OCI-LY1 (cell line): ENCODE measurements around the gene FAM117A.

Experiments used
- H2AFZ ChIP-seq: fragments of 200-600 bp; sonication (generic), shearing (Covaris generic); 2 replicates; pipeline ENCODE4 v1.6.0; 2014; ENCODE audit warnings: antibody characterized with exemption, mild to moderate bottlenecking, low read length
- H3F3A ChIP-seq: fragments of 200-600 bp; sonication (generic), shearing (Covaris generic); 2 replicates; pipeline ENCODE4 v1.6.0; 2014; ENCODE audit warnings: mild to moderate bottlenecking, antibody characterized with exemption, low read length, moderate library complexity; ENCODE audit not compliant: insufficient read depth
- H3K27ac ChIP-seq: fragments of 200-600 bp; sonication (generic); 2 replicates; pipeline ENCODE4 v1.5.1; 2014; ENCODE audit warnings: low read length, mixed run types, mild to moderate bottlenecking, low read depth; ENCODE audit not compliant: poor library complexity, severe bottlenecking
- H3K27me3 ChIP-seq: fragments of 200-600 bp; sonication (generic); 2 replicates; pipeline ENCODE4 v1.6.0; 2014; ENCODE audit warnings: antibody characterized with exemption, mild to moderate bottlenecking, low read length, moderate library complexity; ENCODE audit not compliant: insufficient read depth
- H3K36me3 ChIP-seq: fragments of 200-600 bp; sonication (generic); 2 replicates; pipeline ENCODE4 v1.6.1; 2014; ENCODE audit warnings: mild to moderate bottlenecking, antibody characterized with exemption, low read length, moderate library complexity, mixed read lengths; ENCODE audit not compliant: insufficient read depth
- H3K4me1 ChIP-seq: fragments of 200-600 bp; sonication (generic); 2 replicates; pipeline ENCODE4 v1.5.1; 2014; ENCODE audit warnings: mild to moderate bottlenecking, low read length, moderate library complexity; ENCODE audit not compliant: insufficient read depth, severe bottlenecking
- H3K4me2 ChIP-seq: fragments of 200-600 bp; sonication (generic), shearing (Covaris generic); 2 replicates; pipeline ENCODE4 v1.6.1; 2014; ENCODE audit warnings: low read length
- H3K4me3 ChIP-seq: fragments of 200-600 bp; sonication (generic); 2 replicates; pipeline ENCODE4 v1.5.1; 2014; ENCODE audit warnings: low read length, low read depth, mild to moderate bottlenecking, mixed read lengths; ENCODE audit not compliant: poor library complexity, severe bottlenecking
- H3K79me2 ChIP-seq: fragments of 200-600 bp; shearing (Covaris generic); 2 replicates; pipeline ENCODE4 v1.6.1; 2016; ENCODE audit warnings: mixed run types, low read length, mixed read lengths; ENCODE audit not compliant: insufficient read depth
- H3K9ac ChIP-seq: fragments of 200-600 bp; sonication (generic), shearing (Covaris generic); 2 replicates; pipeline ENCODE4 v1.6.1; 2014; ENCODE audit warnings: mild to moderate bottlenecking, low read length, mixed read lengths
- H3K9me2 ChIP-seq: fragments of 200-600 bp; sonication (generic), shearing (Covaris generic); 2 replicates; pipeline ENCODE4 v1.6.1; 2014; ENCODE audit warnings: low read depth, mild to moderate bottlenecking, low read length, mixed read lengths
- H3K9me3 ChIP-seq: fragments of 200-600 bp; shearing (Covaris generic); 2 replicates; pipeline ENCODE4 v1.6.1; 2014; ENCODE audit warnings: low read length, mixed read lengths
- H4K20me1 ChIP-seq: fragments of 200-600 bp; sonication (generic), shearing (Covaris generic); 2 replicates; pipeline ENCODE4 v1.6.0; 2016; ENCODE audit warnings: mild to moderate bottlenecking, low read length; ENCODE audit not compliant: insufficient read depth
- CTCF ChIP-seq: fragments of 200-600 bp; sonication (generic), shearing (Covaris generic); IDR thresholded peaks from 2 replicates; pipeline ENCODE4 v1.5.1; 2017; ENCODE audit warnings: mild to moderate bottlenecking, antibody characterized with exemption, low read length, moderate library complexity, mixed read lengths
- EZH2 ChIP-seq: fragments of 200-600 bp; sonication (generic), shearing (Covaris generic); IDR thresholded peaks from 2 replicates; pipeline ENCODE4 v1.8.0; 2017; ENCODE audit warnings: borderline replicate concordance, mixed run types, mild to moderate bottlenecking, antibody characterized with exemption, low read length, moderate library complexity, mixed read lengths

FAM117A gene

DNA sequence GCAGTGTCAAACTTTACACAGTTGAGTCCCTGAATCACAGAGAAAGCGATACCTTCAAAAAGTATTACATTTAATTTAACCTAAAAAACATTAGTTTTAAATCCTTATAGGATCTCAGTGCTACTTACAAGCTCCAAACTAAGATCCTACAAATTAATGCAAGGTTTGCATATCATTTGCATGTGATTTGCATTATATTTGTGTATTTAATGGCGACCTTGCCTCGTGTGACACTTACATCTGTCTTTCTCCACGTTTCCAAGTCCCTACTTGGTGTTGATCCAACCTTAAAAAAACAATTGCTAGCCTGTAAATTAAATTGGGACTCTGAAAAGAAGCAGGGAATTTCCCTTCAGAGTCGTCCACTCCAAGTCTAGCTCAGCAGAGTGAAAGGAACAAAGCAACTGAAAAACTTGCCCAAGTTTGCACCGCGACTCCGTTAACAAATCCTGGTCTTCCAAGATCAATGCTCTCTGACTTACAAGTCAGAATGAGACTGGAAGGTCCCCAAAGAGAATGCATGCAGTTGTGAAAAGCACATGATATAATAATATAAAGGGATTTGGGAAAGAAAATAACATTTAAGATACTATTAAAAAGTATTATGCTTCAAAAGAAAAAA, 739 bp upstream of the FAM117A start:
- no peaks in the 10 kb centered on the region for H4K20me1 ChIP-seq
- H3K36me3 ChIP-seq = peaks cover 7% of the 10 kb centered on the region
- no peaks in the 10 kb centered on the region; the same call in 1 of the 2 replicates for H3F3A ChIP-seq
- H2AFZ ChIP-seq = no peak overlapping the region
- no peaks in the 10 kb centered on the region for H3K9me2 ChIP-seq
- peak overlapping the region; percentile 36 for H3K27ac ChIP-seq
- H3K4me2 ChIP-seq = peak overlapping the region; percentile 49
- H3K27me3 ChIP-seq = no peaks in the 10 kb centered on the region
- peaks cover 38% of the 10 kb centered on the region for H3K4me1 ChIP-seq
- H3K79me2 ChIP-seq = peaks cover 40% of the 10 kb centered on the region
- no peak overlapping the region for H3K9ac ChIP-seq
- peak overlapping the region; percentile 80 for H3K4me3 ChIP-seq
- TF ChIP-seq CTCF (no peak), EZH2 (no peak)
- H3K9me3 ChIP-seq = peaks cover 6% of the 10 kb centered on the region

- H4K20me1 ChIP-seq = no peaks in the 10 kb centered on the region
- H3K27ac ChIP-seq = peak overlapping the region; percentile 76
These were observed 1.6 kb downstream of the FAM117A start for GRCh38 chr17:49762151-49762941.

GRCh38 chr17:49760932-49761558, 2.9 kb downstream of the FAM117A start:
- Histone ChIP-seq H3K9ac (peak overlapping the region; percentile 72; the same call in 1 of the 2 replicates), H3K9me3 (peaks cover 6% of the 10 kb centered on the region), H3F3A (no peaks in the 10 kb centered on the region; the same call in 1 of the 2 replicates), H3K9me2 (no peaks in the 10 kb centered on the region), H3K4me3 (peak overlapping the region; percentile 80), H3K27ac (peak overlapping the region; percentile 76), H3K4me2 (peak overlapping the region; percentile 81), H3K4me1 (peaks cover 67% of the 10 kb centered on the region), H3K36me3 (peaks cover 13% of the 10 kb centered on the region), H3K27me3 (no peaks in the 10 kb centered on the region), H3K79me2 (peaks cover 70% of the 10 kb centered on the region), H2AFZ (no peak overlapping the region), H4K20me1 (no peaks in the 10 kb centered on the region)
- TF ChIP-seq EZH2 (no peak), CTCF (no peak)

More at GRCh38 chr17:49762151-49762941, 1.6 kb downstream of the FAM117A start:
- H3K9me3 ChIP-seq = peaks cover 6% of the 10 kb centered on the region
- peak overlapping the region; percentile 72 for H3K9ac ChIP-seq
- H3K79me2 ChIP-seq = peaks cover 57% of the 10 kb centered on the region
- no peaks in the 10 kb centered on the region; the same call in 1 of the 2 replicates for H3F3A ChIP-seq
- H3K4me1 ChIP-seq = peaks cover 54% of the 10 kb centered on the region
- H3K4me3 ChIP-seq = peak overlapping the region; percentile 80
- H3K4me2 ChIP-seq = peak overlapping the region; percentile 81
- H3K36me3 ChIP-seq = peaks cover 12% of the 10 kb centered on the region
- H3K27me3 ChIP-seq = no peaks in the 10 kb centered on the region
- TF ChIP-seq CTCF = no peak
- TF ChIP-seq EZH2 = no peak
- no peak overlapping the region for H2AFZ ChIP-seq
- no peaks in the 10 kb centered on the region for H3K9me2 ChIP-seq
